ENCODE results near the gene LPAR5. TPM values are rescaled to one million over a fixed set of nuclear protein-coding genes. Genes with fewer than 3 reads are reported as not detected.

LPAR5 gene
- total RNA-seq, 2 donors from 2014 or later, result 27.0 to 32.7 TPM

DNA sequence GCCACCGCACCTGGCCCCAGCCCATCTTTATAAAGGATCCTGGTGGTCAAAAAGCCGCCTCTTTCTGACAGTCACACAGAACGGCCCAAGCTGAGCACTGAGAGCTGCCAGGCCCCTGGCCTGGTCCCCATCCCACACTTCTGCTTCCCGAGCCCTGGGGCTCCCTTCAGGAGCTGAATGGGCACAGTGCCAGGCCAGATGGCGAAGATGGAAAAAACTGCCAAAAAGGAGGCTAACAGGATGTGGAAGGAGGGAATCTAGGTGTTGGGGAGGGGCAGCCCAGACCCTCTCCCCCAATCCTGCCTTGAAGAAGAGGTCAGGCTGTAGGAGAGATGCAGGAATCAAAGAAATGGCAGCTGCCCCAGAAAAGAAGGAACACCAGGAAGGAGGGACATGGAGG is 5.0 kb downstream of the LPAR5 start:
- Histone ChIP-seq H3K9ac (ENCODE audit: low read depth in 2 of 2, low read length in 2 of 2) (peak overlapping the region in 1 of 2 donors; percentile 82), H3K9me3 (no peaks in the 10 kb centered on the region), H3K27me3 (no peaks in the 10 kb centered on the region), H3K4me3 (no peak overlapping the region), H3K27ac (peak overlapping the region; percentile 86), H3K4me1 (peaks cover 18% of the 10 kb centered on the region), H3K36me3 (no peaks in the 10 kb centered on the region)
- no peak for TF ChIP-seq CTCF (IDR thresholded peaks at IDR 0.05)
- intact Hi-C loops (cut with DNase I), result no loop called here
- DNase-seq, result no peak

GRCh38 chr12:6627616-6628015 is 8.1 kb downstream of the LPAR5 start:
- H3K27ac ChIP-seq, result no peak overlapping the region
- intact Hi-C loops (cut with DNase I), result no loop called here

DNA sequence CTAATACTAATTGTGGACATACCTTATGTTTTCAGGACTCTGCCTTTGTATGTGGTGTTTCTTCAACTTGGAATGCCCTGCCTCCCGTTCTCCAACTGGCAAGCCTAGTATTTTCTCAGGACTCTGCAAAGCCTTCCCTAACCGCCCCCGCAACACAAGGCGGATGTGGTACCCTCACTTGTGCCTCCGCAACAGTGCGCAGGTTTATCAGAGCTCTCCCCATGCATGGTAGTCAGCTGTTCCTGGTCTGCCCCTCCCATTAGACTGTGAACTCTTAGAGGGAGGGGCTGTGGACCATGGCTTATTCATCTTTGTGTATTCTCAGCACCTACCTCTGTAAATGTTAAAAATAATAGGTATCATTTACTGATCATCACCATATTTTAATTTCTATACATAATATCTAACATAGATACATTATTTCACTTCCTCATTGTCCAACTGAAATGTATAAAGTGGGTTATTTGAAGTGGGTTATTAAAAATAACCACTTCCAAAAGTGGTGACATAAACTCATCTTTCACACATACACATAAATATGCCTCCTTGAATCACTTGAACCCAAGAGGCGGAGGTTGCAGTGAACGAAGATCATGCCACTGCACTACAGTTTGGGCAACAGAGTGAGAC is 9.0 kb downstream of the LPAR5 start:
- H3K27me3 ChIP-seq, result no peaks in the 10 kb centered on the region
- intact Hi-C loops (cut with DNase I), result no loop called here
- H3K4me3 ChIP-seq, result no peak overlapping the region
- peaks cover 5% of the 10 kb centered on the region for H3K4me1 ChIP-seq
- H3K36me3 ChIP-seq, result no peaks in the 10 kb centered on the region
- H3K9ac ChIP-seq (ENCODE audit: low read depth in 2 of 2, low read length in 2 of 2), result no peak overlapping the region
- H3K27ac ChIP-seq, result no peak overlapping the region
- no peak for DNase-seq
- no peaks in the 10 kb centered on the region for H3K9me3 ChIP-seq
- no peak for TF ChIP-seq CTCF (IDR thresholded peaks at IDR 0.05)

More at GRCh38 chr12:6627616-6628015, 8.1 kb downstream of the LPAR5 start:
- no peak for TF ChIP-seq CTCF (IDR thresholded peaks at IDR 0.05)
- Histone ChIP-seq H3K36me3 (no peaks in the 10 kb centered on the region), H3K4me3 (no peak overlapping the region), H3K9me3 (no peaks in the 10 kb centered on the region), H3K27me3 (no peaks in the 10 kb centered on the region), H3K4me1 (peaks cover 9% of the 10 kb centered on the region), H3K9ac (ENCODE audit: low read depth in 2 of 2, low read length in 2 of 2) (no peak overlapping the region)
- no peak for DNase-seq

DNA sequence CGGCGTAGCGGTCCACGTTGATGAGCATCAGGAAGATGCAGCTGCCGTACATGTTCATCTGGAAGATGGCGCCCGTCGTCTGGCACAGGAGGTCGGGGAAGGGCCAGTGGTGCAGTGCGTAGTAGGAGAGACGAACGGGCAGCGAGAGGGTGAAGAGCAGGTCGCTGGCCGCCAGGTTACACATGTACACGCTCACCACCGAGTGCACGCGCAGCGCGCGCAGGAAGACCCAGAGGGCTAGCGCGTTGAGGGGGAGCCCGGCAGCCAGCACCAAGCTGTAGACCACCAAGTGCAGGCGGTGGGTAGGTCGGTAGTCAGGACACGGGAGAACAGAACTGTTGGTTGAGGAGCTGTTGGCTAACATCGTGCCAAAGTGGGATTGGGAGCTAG is 14.9 kb downstream of the LPAR5 start:
- intact Hi-C loops (cut with DNase I), result no loop called here
- no peaks in the 10 kb centered on the region for H3K36me3 ChIP-seq
- no peaks in the 10 kb centered on the region for H3K9me3 ChIP-seq
- no peak for DNase-seq
- no peak for TF ChIP-seq CTCF (IDR thresholded peaks at IDR 0.05)
- no peaks in the 10 kb centered on the region for H3K4me1 ChIP-seq
- H3K27me3 ChIP-seq, result no peaks in the 10 kb centered on the region
- H3K4me3 ChIP-seq, result no peak overlapping the region
- no peak overlapping the region for H3K9ac ChIP-seq (ENCODE audit: low read depth in 2 of 2, low read length in 2 of 2)
- no peak overlapping the region for H3K27ac ChIP-seq

- H3K9me3 ChIP-seq, result no peaks in the 10 kb centered on the region
- intact Hi-C loops (cut with DNase I), result no loop called here
- H3K27ac ChIP-seq, result no peak overlapping the region
- no peak overlapping the region for H3K4me3 ChIP-seq
- no peak for TF ChIP-seq CTCF (IDR thresholded peaks at IDR 0.05)
- H3K4me1 ChIP-seq, result no peaks in the 10 kb centered on the region
- no peaks in the 10 kb centered on the region for H3K36me3 ChIP-seq
- DNase-seq, result no peak
- H3K9ac ChIP-seq (ENCODE audit: low read depth in 2 of 2, low read length in 2 of 2), result peak overlapping the region in 1 of 2 donors; percentile 24
- H3K27me3 ChIP-seq, result no peaks in the 10 kb centered on the region
Measured at GRCh38 chr12:6620137-6620884, 15.4 kb downstream of the LPAR5 start.
